HepG2 (cell line): ENCODE measurements around the gene SNAPC4. TPM values are rescaled to one million over a fixed set of nuclear protein-coding genes. Genes with fewer than 3 reads are reported as not detected.
A peak's percentile ranks its signal among the peaks of the same experiment; 100 is the strongest.

Experiments
- ATAC-seq: fragments of 200-7000 bp; cut with Tn5 transposase; 3 replicates; pipeline ENCODE4 v1.9.1; 2020; ENCODE audit warnings: mild to moderate bottlenecking, moderate library complexity
- BruUV-seq: library from RNA; stranded (reverse); fragments of 400-500 nt; replicated peaks from 2 replicates; lab custom pipeline; 2021; lab: Mats Ljungman, UMichigan
- CTCF ChIA-PET: fragments of 300-600 bp; formaldehyde crosslinking; extraction: SDS; loops from one replicate; lab custom pipeline; 2021; ENCODE audit warnings: low total read pairs, inconsistent platforms, low intra/inter-chr PET ratio; lab: Yijun Ruan, JAX
- POLR2A ChIA-PET: fragments of 350-600 bp; sonication (Branson Sonifier 250); formaldehyde crosslinking; loops from one replicate; lab custom pipeline; 2020; ENCODE audit warnings: antibody characterized with exemption, inconsistent platforms; lab: Yijun Ruan, JAX
- DNase-seq: peaks from one replicate; pipeline ENCODE4 v3.0.0-alpha.2; 2015; ENCODE audit warnings: low spot score
- FAIRE-seq: peaks from 3 replicates; lab custom pipeline; 2011; peaks lifted over from hg19 to GRCh38; lab: Jason Lieb, UNC
- H2AFZ ChIP-seq: one replicate; pipeline ENCODE4 v1.6.1; 2011; ENCODE audit warnings: low read length, inconsistent platforms
- H3K27ac ChIP-seq: fragments of 300-600 bp; 3 replicates; pipeline ENCODE4 v1.8.0; 2011; ENCODE audit warnings: mixed run types, mild to moderate bottlenecking, mixed read lengths, low read length, inconsistent platforms; ENCODE audit not compliant: insufficient read depth; ENCODE audit errors: extremely low read length
- H3K27me3 ChIP-seq, 2 experiments: fragments of 200-600 bp in 1 of 2; 2 replicates in 1 of 2; 3 replicates in 1 of 2; pipeline versions ENCODE4 v1.6.0 to v1.8.0; 2011; ENCODE audit warnings: low read length in 2 of 2, mild to moderate bottlenecking in 2 of 2, moderate library complexity in 2 of 2, inconsistent platforms in 1 of 2; ENCODE audit not compliant: insufficient read depth in 2 of 2, control insufficient read depth in 1 of 2
- H3K36me3 ChIP-seq, 2 experiments: fragments of 200-600 bp in 1 of 2; replicated peaks in 1 of 2; 2 replicates in 1 of 2; 3 replicates in 1 of 2; pipeline versions ENCODE4 v1.5.1 to v1.8.0; 2011; ENCODE audit warnings: low read length in 2 of 2, inconsistent platforms in 1 of 2; ENCODE audit not compliant: insufficient read depth in 2 of 2, control insufficient read depth in 1 of 2
- H3K4me1 ChIP-seq: 2 replicates; pipeline ENCODE4 v1.5.1; 2012; ENCODE audit warnings: low read length, inconsistent platforms; ENCODE audit not compliant: insufficient read depth
- H3K4me2 ChIP-seq: 2 replicates; pipeline ENCODE4 v1.6.0; 2011; ENCODE audit warnings: low read depth, low read length, inconsistent platforms
- H3K4me3 ChIP-seq, 3 experiments: fragments of 200-600 bp in 1 of 3; sonication (generic), shearing (Covaris generic) in 1 of 3; replicated peaks in 1 of 3; 2 replicates each; pipeline ENCODE4 v1.5.1; 2011 to 2016; ENCODE audit warnings: low read length in 3 of 3, inconsistent platforms in 2 of 3, low read depth in 2 of 3, mild to moderate bottlenecking in 2 of 3, control low read depth in 1 of 3, mixed read lengths in 1 of 3; ENCODE audit not compliant: insufficient read depth in 1 of 3
- H3K79me2 ChIP-seq: one replicate; pipeline ENCODE4 v1.6.1; 2011; ENCODE audit warnings: low read length, inconsistent platforms; ENCODE audit not compliant: insufficient read depth
- H3K9ac ChIP-seq: 2 replicates; pipeline ENCODE4 v1.6.0; 2011; ENCODE audit warnings: mild to moderate bottlenecking, low read depth, low read length, inconsistent platforms; ENCODE audit not compliant: insufficient read depth
- H3K9me3 ChIP-seq: 2 replicates; pipeline ENCODE4 v1.5.1; 2012; ENCODE audit warnings: mild to moderate bottlenecking, low read length
- H4K20me1 ChIP-seq: 2 replicates; pipeline ENCODE4 v1.6.0; 2011; ENCODE audit warnings: inconsistent platforms, mild to moderate bottlenecking, low read length, moderate library complexity; ENCODE audit not compliant: insufficient read depth
- MTA1 ChIP-seq: sonication (generic); formaldehyde crosslinking; IDR thresholded peaks from 2 replicates; pipeline ENCODE4 v1.4.0; 2020; ENCODE audit warnings: missing genetic modification reagents, mild to moderate bottlenecking, borderline replicate concordance
- RBM39 ChIP-seq: fragments of 200-400 bp; formaldehyde crosslinking; IDR thresholded peaks from one replicate; pipeline ENCODE4 v1.6.1; 2018; ENCODE audit warnings: antibody characterized with exemption, mild to moderate bottlenecking, low read depth, low read length; ENCODE audit not compliant: poor library complexity, severe bottlenecking
- RFX3 ChIP-seq: IDR thresholded peaks from 2 replicates; pipeline ENCODE4 v1.6.1; 2016; ENCODE audit warnings: missing biosample characterization, missing genetic modification reagents
- RXRA ChIP-seq: sonication (generic); formaldehyde crosslinking; IDR thresholded peaks from 2 replicates; pipeline ENCODE4 v1.5.1; 2020; ENCODE audit warnings: missing genetic modification reagents
- ZNF609 ChIP-seq: sonication (generic); formaldehyde crosslinking; IDR thresholded peaks from 2 replicates; pipeline ENCODE4 v1.4.0; 2020; ENCODE audit warnings: mild to moderate bottlenecking, missing genetic modification reagents, borderline replicate concordance
- ZNF674 ChIP-seq: sonication (generic); formaldehyde crosslinking; IDR thresholded peaks from 2 replicates; pipeline ENCODE4 v1.5.0; 2020; ENCODE audit warnings: low read depth, mild to moderate bottlenecking, missing genetic modification reagents
- WGBS: methylation state at CpG from one replicate; pipeline ENCODE4 v1.1.6; 2017; ENCODE audit warnings: low lambda C conversion rate; 5-methylcytosine and 5-hydroxymethylcytosine counted together
- in situ Hi-C: cut with HindIII; loops from 2 replicates; pipeline ENCODE4 v1.10.0; 2017; ENCODE audit warnings: low pct_unique_long_range_greater_than_20kb; ENCODE audit not compliant: extremely low pct_ligation_motif_present
- intact Hi-C: fragments of 100-400 bp; cut with micrococcal nuclease; formaldehyde crosslinking; loops from one replicate; pipeline ENCODE4 v1.10.0; 2022; ENCODE audit not compliant: unreplicated experiment
- polyA plus RNA-seq, 8 experiments: library from polyadenylated mRNA; depleted of rRNA in 3 of 8; stranded (reverse) in 7 of 8; unstranded in 1 of 8; fragments of >200 nt; fragmentation: Illumina TruSeq in 4 of 8; extraction: Trizol in 4 of 8; gene quantifications; 2 replicates each; pipeline versions ENCODE4 v1.2.1 to v1.2.3, GENCODE V29; 2011 to 2016; ENCODE audit warnings: low read depth in 4 of 8, missing spikeins in 1 of 8, mixed read lengths in 1 of 8; ENCODE audit not compliant: insufficient read depth in 1 of 8
- total RNA-seq, 5 experiments: library from RNA; depleted of rRNA; stranded (reverse); fragments of >200 nt; fragmentation: Illumina TruSeq; extraction: Trizol; gene quantifications; 2 replicates each; pipeline ENCODE4 v1.2.3, GENCODE V29; 2016; ENCODE audit warnings: low read depth in 1 of 5

SNAPC4 gene
- total and polyA plus RNA-seq, 2 of the 13 experiments (the other 11 are each of a cell fraction or from before 2014, with no cell fraction given): 2.0 to 6.0 TPM

- DNase-seq (no peak), ATAC-seq (no peak), FAIRE-seq (no peak)
- POLR2A ChIA-PET: interaction anchor here (0.6 to 2.8 kb wide), 16 partner anchors 8 to 1097 kb away, joined by 3 to 73 read pairs (median 4); partner anchors contain the start of genes CARD9, ENTR1, NSMF and PMPCA
- no TSS peak for BruUV-seq
- H4K20me1 ChIP-seq: no peaks in the 10 kb centered on the region
- TF ChIP-seq MTA1 (CRISPR knock-in tag): 0 out of 2 replicates have a peak, but pooled peaks have one; percentile 0
- TF ChIP-seq RXRA (CRISPR knock-in tag): 0 out of 2 replicates have a peak, but pooled peaks have one; percentile 4
- peak; percentile 11 for TF ChIP-seq RBM39
- no peak for TF ChIP-seq ZNF674
- TF ChIP-seq ZNF609 (CRISPR knock-in tag): no peak
- no peak for TF ChIP-seq RFX3 (CRISPR knock-in tag)
- H3K27me3 ChIP-seq: no peaks in the 10 kb centered on the region
- H3K4me3 ChIP-seq: no peak overlapping the region
- H3K27ac ChIP-seq: no peak overlapping the region
- in situ Hi-C loops: no loop called here
- peaks cover 25% of the 10 kb centered on the region for H3K4me1 ChIP-seq
- CTCF ChIA-PET: interaction anchor here (2.1 kb wide), 1 partner anchor 16 kb away, joined by 13 read pairs; no protein-coding TSS in a partner anchor
- no peaks in the 10 kb centered on the region for H3K79me2 ChIP-seq
- H3K9me3 ChIP-seq: no peaks in the 10 kb centered on the region
- H2AFZ ChIP-seq: no peak overlapping the region
- intact Hi-C loops: loop anchor here (2.0 kb wide), 1 partner anchor 18 kb away; no protein-coding TSS in a partner anchor
- H3K4me2 ChIP-seq: peak overlapping the region; percentile 63
- no peak overlapping the region for H3K9ac ChIP-seq
- 100% methylated on average over 2 of the region's 6 CpGs for WGBS
- H3K36me3 ChIP-seq: no peaks in the 10 kb centered on the region
Measured at GRCh38 chr9:136362450-136362784, 37.6 kb downstream of the SNAPC4 start.
